ENCODE measurements around the gene ZC3H7B.

ZC3H7B gene

DNA sequence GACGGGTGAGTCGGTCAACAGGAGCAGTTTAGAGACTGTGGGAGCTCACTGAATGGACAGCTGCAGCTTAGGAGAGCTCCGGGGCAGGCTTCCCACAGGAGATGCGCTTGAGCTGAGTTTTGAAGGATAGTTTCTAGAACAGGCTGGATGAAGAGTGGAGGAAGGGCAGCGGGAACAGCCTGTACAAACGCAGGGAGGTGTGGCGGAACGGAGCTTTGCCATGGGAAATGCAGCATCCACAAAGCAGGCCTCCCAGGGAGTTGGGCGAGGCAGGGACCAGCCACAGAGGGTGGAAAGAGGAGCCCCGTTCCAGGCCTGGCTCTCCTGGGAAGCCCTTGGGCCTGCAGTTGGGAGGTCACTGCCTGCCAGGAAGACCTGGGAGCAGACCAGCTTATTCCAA is 53.7 kb downstream of the ZC3H7B start:
- no peak for DNase-seq (ENCODE audit: low spot score)

DNA sequence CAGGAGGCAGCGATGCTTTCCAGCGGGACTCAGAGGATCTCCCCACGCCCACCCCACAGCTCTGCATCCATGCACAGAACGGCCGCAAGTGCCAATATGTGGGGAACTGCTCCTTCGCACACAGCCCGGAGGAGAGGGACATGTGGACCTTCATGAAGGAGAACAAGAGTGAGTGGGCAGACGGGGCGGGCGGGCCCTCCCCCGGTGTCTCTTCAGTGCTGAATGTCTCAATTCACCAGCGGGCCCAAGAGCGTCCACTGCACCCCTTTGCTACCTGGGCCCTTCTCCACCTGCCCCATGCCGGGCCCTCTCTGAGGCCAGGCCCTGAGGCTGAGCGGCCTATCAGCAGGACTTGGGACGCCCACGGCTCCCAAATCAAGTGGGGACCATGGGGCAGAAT is 54.6 kb downstream of the ZC3H7B start:
- DNase-seq (ENCODE audit: low spot score) = no peak

DNA sequence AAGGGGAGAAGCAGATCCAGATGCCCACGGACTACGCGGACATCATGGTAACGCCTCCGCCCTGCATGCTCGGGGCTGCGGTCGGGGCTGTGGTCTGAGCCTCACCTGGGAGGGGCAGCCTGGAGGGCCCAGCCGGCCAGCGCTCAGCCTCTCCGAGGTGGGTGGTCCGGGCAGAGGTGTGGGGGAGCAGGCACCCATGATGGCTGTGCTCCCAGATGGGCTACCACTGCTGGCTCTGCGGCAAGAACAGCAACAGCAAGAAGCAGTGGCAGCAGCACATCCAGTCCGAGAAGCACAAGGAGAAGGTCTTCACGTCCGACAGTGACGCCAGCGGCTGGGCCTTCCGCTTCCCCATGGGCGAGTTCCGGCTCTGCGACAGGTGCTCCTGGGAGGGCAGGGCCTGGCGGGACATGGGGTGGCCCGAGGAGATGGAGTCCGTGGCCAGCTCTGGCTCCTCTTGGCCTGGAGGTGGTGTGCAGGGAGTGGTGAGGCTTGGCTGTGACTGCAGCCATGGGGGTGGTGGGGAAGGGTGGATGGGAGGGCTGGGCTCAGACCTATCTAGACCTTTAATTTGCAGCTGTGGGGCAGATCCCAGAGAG is 55.2 kb downstream of the ZC3H7B start:
- no peak for DNase-seq (ENCODE audit: low spot score)

DNA sequence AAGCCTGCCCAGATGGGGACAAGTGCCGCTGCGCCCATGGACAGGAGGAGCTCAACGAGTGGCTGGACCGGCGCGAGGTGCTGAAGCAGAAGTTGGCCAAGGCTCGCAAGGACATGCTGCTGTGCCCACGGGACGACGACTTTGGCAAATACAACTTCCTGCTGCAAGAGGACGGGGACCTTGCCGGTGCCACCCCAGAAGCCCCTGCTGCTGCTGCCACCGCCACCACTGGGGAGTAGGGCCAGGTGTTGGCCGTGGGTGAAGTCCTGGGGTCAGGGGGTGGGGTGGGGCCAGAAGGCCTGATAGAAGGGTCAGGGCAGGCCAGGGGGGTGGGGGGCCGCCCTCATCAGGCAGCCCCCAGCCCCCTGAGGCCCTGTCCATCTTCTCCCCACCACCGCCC is 55.9 kb downstream of the ZC3H7B start:
- no peak for DNase-seq (ENCODE audit: low spot score)

DNA sequence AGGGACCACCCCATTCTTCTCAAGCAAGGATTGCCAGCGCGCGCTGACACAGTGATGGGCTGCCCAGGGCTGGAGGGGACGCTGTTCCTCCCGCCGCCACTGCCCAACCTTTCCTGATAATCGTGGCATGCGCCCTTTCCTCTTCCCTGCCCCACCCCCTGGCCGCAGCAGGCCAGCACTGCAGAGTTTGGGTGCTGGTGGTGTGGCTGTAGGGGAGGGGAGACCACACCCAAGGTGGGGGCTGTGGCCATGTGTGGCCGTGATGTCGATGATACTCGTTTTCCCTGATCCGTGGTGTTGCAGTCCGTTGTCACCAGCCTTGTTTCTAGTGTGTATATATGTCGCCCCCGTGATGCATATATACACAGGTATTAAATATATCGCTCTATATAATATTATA is 57.6 kb downstream of the ZC3H7B start:
- DNase-seq (ENCODE audit: low spot score) = no peak

DNA sequence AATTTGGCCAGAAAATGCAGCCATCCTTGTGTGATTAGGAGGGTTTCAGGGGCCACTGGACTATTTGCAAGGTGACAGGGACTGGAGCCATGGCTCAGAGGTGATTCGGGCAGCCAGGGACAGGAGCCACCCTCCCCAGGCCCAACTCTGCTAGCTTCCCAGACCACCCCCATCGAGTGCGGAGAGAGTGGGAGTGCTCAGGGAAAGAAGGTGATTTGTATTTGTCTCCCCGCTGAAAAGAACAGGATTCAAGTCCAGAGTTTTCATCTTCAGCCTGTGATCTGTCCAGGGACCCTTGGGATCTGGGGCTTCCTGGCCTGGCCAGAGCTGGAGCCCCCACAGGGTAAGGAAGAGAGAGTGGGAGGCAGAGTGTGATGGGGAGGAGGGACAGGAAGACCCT is 58.1 kb downstream of the ZC3H7B start:
- no peak for DNase-seq (ENCODE audit: low spot score)

DNA sequence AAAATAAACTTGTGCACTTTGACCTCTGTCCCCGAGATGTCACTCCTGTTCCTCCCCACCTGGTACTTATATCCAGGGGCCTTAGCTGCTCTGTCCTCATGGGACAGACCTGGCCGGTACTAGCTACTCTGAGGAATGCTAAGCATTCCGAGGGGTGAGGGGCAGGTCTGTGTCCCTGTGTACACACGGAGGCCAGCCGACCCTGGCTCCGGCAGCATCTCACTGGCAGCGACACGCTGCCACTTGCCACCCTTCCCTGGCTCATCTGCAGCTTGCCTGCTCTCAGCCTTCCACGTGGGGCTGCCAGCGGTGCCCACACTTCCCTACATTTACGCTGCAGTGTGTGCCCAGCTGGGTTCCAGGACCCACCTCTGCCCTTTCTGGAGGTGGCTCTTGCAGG is 58.8 kb downstream of the ZC3H7B start:
- DNase-seq (ENCODE audit: low spot score) = no peak

DNA sequence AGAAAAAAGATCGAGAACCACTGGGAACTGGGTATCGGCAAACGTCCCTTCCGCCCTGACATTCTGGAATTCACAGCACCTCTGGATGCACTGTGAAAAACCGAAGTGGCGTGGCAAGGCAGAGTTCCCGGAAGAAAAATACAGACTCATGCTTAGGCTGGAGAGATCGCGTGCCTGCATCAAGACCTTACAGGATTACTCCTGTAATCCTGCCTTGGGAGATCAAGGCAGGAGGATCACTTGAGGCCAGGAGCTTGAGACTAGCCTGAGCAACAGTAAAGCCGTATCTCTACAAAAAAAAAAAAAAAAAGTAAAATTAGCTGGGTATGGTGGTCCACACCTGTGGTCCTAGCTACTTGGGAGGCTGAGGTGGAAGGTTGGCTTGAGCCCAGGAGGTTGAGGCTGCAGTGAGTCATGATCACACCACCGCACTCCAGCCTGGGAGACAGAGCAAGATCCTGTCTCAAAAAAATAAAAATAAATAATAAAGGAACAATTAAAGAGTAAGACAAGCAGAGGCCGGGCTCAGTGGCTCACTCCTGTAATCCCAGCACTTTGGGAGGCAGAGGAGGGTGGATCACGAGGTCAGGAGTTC is 60.5 kb downstream of the ZC3H7B start:
- DNase-seq (ENCODE audit: low spot score) = no peak

DNA sequence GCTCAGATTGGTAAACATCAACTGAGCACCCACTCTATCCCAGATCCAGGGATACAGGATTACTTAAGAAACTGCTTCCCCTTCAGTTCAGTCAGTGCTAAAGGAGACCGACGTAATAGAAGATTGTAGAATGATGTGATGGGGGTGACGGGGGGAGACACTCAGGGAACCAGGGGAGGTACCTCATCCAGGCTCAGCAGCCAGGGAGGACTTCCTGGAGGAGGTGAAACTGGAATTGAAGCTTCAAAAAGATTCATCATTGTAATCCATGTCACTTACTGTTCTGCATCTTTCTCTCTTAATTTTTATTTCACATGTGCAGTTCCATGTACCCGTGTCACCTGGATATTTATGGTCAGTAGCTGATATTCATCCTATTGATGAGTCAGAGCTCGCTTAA is 61.3 kb downstream of the ZC3H7B start:
- no peak for DNase-seq (ENCODE audit: low spot score)

DNA sequence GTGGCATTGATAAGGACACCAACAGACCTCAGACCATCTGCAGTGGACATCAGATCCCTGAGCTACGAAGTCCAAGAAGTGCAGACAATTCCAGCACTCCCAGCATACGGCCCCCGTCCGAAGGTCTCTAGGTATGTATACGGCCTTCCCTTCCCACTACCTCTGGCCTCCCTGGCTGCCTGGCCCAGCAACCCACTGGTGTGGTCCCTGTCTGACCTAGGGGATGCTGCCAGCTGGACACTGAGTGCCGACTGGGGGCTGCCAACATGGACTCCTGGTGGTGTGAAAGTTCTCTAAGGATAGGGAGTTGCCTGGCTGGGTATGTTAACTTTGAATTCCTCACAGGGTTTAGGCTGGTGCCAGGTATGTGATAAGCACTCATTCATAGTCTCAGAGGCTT is 62.9 kb downstream of the ZC3H7B start:
- no peak for DNase-seq (ENCODE audit: low spot score)

DNA sequence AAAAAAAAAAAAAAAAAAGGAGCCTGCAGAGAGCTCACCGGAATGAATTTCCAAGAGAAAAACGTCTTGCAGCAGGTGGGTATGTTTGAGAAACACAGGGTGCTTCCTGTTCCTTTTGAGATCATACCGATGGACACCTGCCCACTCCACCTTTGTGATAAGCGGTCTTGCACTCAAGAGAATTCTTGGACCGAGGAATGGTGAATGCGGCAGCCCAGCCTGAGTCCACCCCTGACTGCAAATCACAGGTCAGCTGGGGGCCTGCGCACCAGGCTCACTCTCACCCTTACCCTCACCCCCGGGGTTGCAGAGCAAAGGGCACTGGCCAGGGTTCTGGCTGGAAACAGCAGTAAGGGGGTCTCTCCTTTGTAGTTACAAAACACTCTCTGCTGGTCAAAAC is 63.6 kb downstream of the ZC3H7B start:
- DNase-seq (ENCODE audit: low spot score) = no peak

DNA sequence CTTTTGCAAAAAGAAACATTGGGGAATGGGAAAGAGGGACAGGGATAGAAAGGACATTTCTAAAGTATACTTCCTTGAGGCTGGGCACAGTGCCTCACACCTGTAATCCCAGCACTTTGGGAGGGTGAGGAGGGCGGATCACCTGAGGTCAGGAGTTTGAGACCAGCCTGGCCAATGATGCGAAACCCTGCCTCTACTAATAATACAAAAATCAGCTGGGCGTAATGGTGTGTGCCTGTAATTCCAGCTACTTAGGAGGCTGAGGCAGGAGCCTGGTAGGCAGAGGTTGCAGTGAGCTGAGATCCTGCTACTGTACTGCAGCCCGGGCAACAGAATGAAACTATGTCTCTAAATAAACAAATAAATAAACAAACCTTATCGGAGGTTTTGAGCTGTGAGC is 64.1 kb downstream of the ZC3H7B start:
- no peak for DNase-seq (ENCODE audit: low spot score)

DNA sequence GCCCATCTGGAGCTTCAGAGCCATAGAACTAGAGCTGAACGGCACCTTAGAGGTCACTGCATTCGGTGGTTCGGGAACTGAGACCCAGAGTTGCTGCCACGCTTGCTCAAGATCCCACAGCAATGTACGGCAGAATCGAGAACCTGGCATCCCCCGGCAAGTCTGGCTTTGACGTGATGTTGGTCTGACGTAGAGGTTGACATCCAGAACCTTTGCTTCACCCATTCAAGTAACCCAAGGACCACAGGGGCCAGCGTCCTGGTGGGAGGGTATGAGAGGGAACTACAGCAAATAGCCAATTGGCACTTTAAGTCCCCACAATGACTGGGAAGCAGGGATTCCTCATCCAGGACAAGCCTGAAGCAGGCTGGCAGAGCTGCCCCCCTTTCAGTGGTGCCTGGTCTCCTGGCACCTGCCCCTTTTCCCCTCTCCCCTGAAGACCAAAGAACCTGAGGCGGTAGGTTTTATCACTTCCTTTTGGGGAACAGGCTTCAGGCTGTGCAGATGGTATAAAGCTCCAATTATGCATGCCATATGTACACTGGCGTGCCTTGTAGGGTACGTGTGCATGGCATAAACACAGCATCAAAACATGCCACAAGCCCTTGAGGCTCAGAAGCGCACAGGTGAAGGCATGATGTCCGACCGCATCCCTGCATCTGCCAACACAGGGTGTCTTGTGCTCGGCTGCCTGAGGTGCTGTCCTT is 65.2 kb downstream of the ZC3H7B start:
- DNase-seq (ENCODE audit: low spot score) = no peak

DNA sequence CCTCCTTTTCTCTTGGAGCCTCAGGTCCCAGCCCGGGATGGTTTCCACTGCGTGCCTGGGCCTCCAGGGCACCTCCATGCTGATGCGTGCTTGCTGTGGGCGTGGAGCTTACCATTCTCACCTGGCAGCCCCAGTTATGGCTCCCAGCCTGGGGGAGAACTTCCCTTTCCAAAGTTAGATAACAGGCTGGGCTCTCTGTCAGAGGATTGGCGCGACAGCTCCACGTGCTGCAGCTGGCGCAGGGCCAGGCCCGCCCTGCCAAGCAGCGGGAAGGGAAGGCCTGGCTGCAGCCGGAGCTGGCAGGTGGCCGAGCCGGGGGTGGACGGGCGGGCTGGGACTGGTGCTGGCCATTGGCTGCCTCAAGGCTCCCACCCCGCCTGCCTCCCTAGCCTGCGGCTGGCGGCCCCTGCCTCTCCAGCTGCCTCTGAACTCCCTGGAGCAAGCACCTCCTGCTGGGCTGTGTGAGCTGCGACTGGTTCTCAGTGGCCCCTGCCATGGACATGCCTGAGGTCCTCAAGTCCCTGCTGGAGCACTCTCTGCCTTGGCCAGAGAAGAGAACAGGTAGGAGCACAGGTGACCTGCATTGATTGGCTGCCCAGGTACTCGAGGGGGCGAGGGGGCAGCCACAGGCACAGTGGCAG is 65.8 kb downstream of the ZC3H7B start:
- DNase-seq (ENCODE audit: low spot score) = peak; percentile 36

DNA sequence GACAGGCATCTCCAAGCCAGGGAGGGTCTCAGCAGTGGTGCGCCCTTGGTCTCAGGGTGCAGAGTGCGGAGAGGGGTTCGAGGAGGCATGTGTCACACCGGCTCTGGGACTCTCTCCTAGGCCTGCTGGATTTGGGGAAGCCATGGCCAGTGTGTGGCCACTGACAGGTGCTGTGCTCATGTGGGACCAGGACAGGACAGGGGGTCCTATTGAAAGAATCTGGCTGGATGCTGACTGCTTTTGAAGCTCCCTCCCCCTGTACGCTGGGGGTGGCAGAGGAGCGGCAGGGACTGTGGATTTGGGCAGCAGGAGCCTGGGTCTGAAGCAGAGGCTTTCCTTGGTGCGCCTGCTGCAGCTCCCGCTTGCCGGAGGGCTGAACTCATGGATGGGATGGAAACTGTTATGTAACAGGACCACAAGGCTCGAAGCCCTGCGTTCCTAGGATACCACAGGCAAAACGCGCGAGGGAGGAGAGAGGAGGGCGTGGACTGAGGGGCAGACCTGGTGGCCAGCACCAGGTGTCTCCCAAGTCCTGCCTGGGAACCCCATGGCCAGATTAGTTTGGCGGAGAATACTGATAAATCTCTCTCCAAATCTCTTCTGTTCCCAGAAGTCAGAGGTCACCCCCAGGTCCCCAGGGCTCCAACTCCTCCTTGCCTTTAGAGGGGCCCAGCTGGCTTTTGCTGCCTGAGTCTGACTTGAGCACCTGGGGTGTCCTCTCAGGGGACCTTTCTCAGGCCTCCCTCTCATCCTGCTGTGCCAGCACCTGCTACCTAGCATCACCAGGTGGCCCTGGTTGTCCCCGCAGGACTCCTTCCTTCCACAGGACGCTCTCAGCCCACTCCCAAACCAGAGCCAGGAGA is 66.6 kb downstream of the ZC3H7B start:
- peak; percentile 30 for DNase-seq (ENCODE audit: low spot score)

DNA sequence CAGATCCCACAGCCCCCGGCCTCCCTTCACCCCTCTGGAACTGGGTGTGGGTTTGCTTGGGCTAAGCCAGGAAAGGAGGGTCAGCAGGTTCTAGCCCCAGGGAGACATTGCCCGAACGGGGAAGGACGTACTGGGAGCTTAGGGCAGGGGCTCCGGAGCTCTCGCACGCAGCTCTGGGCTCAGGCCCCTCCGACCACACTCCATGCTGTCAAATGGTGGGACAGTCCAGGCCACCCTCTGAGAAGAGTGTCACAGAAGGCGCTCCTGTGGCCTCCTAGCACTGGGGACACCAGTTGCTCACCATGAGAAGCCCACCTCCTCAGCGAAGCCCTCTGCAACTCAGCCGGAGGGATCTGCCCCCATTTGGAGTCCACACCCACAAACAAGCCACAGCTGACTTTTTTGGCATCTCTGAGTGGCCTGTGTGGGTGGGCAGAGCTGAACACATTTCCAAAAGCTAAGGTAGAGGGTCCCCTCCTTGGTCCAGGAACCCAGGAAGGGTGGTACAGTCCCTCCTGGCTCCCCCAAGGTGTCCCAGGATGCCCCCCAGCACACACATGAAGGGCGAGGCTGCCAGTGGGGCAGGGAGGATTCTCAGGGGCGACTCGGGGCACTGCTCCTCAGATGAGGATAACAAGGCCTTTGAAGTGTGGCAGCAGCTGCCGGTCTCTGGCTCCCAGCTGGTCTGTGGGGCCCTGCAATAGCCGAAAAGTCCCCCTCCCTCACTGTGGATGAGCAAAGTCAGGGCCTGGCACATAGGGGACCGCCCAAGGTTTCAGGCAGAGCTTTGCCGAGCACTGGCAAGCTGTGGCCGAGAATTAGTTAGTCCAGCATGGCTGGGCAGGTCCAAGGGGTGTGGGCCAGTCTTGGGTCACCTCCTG is 67.5 kb downstream of the ZC3H7B start:
- DNase-seq (ENCODE audit: low spot score) = peak; percentile 21

DNA sequence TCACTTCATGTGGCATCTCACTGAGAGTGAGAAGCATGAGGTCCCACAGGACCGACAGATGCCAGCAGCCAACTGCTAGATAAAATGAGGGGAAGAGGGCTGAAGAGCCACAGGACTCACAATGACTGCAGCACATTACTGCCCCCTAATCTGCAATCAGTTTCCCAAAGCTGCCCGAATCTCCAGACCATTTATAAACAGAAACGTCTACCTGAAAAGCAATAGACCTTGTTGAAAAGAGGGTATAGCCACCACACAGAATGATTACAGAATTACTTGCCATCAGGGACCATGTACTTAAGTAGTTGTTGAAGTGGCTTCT is 68.1 kb downstream of the ZC3H7B start:
- DNase-seq (ENCODE audit: low spot score) = no peak

DNA sequence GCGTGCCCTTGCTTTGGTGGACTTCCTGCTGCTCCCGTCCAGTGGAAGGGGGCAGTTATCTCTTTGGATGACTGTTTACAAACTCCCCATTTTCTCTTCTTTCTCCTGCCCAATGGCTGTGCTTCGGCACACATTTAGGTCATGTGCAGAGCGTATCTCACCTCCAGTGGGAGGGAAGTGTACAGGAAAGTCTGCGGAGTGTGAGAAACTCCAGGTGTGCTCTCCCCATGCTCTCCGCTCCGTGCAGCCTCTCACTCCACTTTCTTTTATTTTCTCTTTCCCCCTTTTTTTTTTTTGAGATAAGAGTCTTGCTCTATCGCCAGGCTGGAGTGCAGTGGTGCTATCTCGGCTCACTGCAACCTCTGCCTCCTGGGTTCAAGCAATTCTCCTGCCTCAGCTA is 68.5 kb downstream of the ZC3H7B start:
- DNase-seq (ENCODE audit: low spot score) = no peak

DNA sequence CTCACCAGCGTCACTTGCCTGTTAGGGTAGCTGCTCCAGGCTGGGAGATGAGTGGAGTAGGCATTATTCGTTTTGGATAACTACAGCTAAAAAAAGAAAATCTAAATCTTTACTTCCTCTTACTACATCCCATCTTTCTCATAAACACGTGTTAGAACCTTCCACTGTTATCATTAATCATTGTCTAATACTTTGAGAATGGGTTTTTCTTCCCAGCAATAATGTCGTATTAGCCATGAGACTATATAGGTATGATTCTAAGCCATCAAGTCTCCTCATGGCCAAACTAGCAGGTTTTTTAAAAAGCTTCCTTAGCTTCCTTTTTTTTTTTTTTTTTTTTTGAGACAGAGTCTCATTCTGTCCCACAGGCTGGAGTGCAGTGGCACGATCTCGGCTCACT is 76.5 kb downstream of the ZC3H7B start:
- DNase-seq (ENCODE audit: low spot score) = no peak

DNA sequence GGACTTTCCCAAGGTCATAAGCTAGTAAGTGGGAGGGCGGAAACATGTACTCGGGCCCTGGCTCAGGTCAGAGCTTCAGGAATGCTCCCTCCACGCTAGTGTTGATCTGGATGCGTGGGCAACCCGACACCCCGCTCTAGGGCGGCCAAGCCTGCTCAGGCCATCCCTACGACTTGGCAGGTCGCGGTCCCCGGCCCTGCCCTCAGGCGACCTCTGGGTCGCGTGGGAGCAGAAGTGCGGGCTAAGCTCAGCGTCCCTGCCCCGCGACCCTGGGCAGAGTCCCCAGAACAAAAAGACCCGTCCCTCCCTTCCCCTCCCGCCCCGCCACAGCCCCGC is 79.6 kb downstream of the ZC3H7B start:
- no peak for DNase-seq (ENCODE audit: low spot score)

DNA sequence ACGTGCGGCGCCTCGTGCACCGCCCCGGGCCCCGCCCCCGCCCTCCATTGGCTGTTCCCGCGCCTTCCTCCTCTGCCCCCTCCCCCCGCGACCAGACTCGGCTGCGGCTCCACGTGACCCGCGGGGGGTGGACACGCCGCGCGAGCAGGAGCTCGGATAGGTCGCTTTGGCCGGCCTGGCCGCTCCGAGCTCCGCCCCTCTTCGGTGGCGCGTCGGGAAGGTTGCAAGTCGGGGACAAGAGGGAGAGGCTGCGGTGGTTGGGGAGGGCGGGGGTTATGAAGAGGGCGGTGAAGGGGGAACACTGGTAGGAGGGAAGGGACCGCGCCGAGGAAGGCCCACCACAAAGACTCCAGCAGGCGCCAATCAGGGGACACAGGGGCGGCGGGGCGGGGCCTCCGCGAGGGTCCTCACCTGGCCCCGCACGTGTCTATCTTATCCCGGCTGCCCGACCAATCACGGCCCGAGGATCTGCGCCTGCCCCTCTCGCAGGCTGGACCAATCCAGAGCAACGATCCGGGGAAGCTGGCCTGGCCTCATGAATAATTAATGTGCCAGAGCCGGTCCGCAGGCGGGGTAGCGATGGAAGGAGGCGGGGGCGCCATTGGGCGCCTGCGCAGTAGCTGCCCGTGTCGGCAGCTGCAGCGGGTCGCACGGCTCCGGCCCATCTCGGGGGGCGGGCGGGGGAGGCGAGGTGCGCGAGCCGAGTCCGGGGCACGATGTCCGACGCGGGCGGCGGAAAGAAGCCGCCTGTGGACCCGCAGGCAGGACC is 80.2 kb downstream of the ZC3H7B start, which contains the start of gene TEF:
TSS of gene TEF (plus strand) at position 614 of the 769 bp plus-strand sequence. CDS start at position 717, 103 bp downstream.
- DNase-seq (ENCODE audit: low spot score) = peak; percentile 99

Data from NAMALWA (cell line).